A673 (cell line): ENCODE data around the gene MYO19. TPM values are rescaled to one million over a fixed set of nuclear protein-coding genes. Genes with fewer than 3 reads are reported as not detected.

Experiments used
- BruUV-seq: library from RNA; stranded (reverse); fragments of 400-500 nt; replicated peaks from 2 replicates; lab custom pipeline; 2021; lab: Mats Ljungman, UMichigan
- CTCF ChIA-PET: fragments of 300-600 bp; sonication (Branson Sonifier 250); formaldehyde crosslinking; loops from one replicate; lab custom pipeline; 2022; ENCODE audit warnings: antibody characterized with exemption; lab: Charles Lee
- POLR2A ChIA-PET: fragments of 300-600 bp; sonication (Branson Sonifier 250); formaldehyde crosslinking; loops from one replicate; lab custom pipeline; 2022; ENCODE audit warnings: antibody characterized with exemption; ENCODE audit not compliant: low non-redundant PET; lab: Charles Lee
- DNase-seq: peaks from one replicate; pipeline ENCODE4 v3.0.0-alpha.2; 2015; ENCODE audit warnings: low spot score
- H3K27ac ChIP-seq: fragments of 200-600 bp; sonication (generic); 2 replicates; pipeline ENCODE4 v1.5.1; 2016; ENCODE audit warnings: mixed run types, low read depth, mild to moderate bottlenecking, mixed read lengths, antibody characterized with exemption, low read length; ENCODE audit not compliant: poor library complexity, severe bottlenecking
- H3K27me3 ChIP-seq: fragments of 200-600 bp; sonication (generic); replicated peaks from 2 replicates; pipeline ENCODE4 v1.6.1; 2017; ENCODE audit warnings: mixed run types, low read depth, mild to moderate bottlenecking, mixed read lengths, antibody characterized with exemption, low read length; ENCODE audit not compliant: insufficient read depth, poor library complexity
- H3K36me3 ChIP-seq: fragments of 200-600 bp; sonication (generic); 2 replicates; pipeline ENCODE4 v1.6.1; 2016; ENCODE audit warnings: mixed run types, mild to moderate bottlenecking, mixed read lengths, antibody characterized with exemption, low read length; ENCODE audit not compliant: insufficient read depth, poor library complexity, severe bottlenecking
- H3K4me1 ChIP-seq: fragments of 200-600 bp; sonication (generic); 2 replicates; pipeline ENCODE4 v1.6.1; 2017; ENCODE audit warnings: mixed run types, mild to moderate bottlenecking, mixed read lengths, antibody characterized with exemption, low read length; ENCODE audit not compliant: insufficient read depth, poor library complexity, severe bottlenecking
- H3K4me3 ChIP-seq: fragments of 200-600 bp; sonication (generic); 2 replicates; pipeline ENCODE4 v1.5.1; 2016; ENCODE audit warnings: low read depth, mixed run types, mild to moderate bottlenecking, mixed read lengths, low read length; ENCODE audit not compliant: poor library complexity, severe bottlenecking
- H3K9me3 ChIP-seq: fragments of 200-600 bp; sonication (generic); 2 replicates; pipeline ENCODE4 v1.6.1; 2016; ENCODE audit warnings: mixed run types, low read depth, mild to moderate bottlenecking, mixed read lengths, antibody characterized with exemption, low read length; ENCODE audit not compliant: poor library complexity, severe bottlenecking
- CTCF ChIP-seq: fragments of 300-800, 200-600 bp; sonication (generic); conservative IDR thresholded peaks from 2 replicates; pipeline ENCODE4 v1.5.1; 2017; ENCODE audit warnings: low read depth, mild to moderate bottlenecking, antibody characterized with exemption, low read length, moderate library complexity, mixed read lengths
- EZH2 ChIP-seq: fragments of 200-600 bp; sonication (generic); IDR thresholded peaks from 2 replicates; pipeline ENCODE4 v1.6.1; 2017; ENCODE audit warnings: borderline replicate concordance, low read depth, mild to moderate bottlenecking, mixed read lengths, antibody characterized with exemption, low read length; ENCODE audit not compliant: poor library complexity, severe bottlenecking
- intact Hi-C: fragments of 100-400 bp; cut with micrococcal nuclease; formaldehyde crosslinking; loops from one replicate; pipeline ENCODE4 v1.10.0; 2022; ENCODE audit not compliant: unreplicated experiment
- total RNA-seq: library from RNA; stranded (reverse); gene quantifications from 2 replicates; pipeline ENCODE4 v1.2.3, GENCODE V29; 2021

The MYO19 gene
- total RNA-seq, 1 experiment from 2014 or later = 53.0 TPM

- Histone ChIP-seq H3K27me3 (no peaks in the 10 kb centered on the region), H3K27ac (no peak overlapping the region), H3K4me3 (no peak overlapping the region), H3K9me3 (no peaks in the 10 kb centered on the region), H3K4me1 (no peaks in the 10 kb centered on the region), H3K36me3 (peaks cover 9% of the 10 kb centered on the region)
- POLR2A ChIA-PET = no interaction called here
- TF ChIP-seq EZH2 (no peak), CTCF (no peak)
- CTCF ChIA-PET = no interaction called here
- intact Hi-C loops = no loop called here
- no TSS peak for BruUV-seq
- no peak for DNase-seq
These were observed 10.2 kb downstream of the MYO19 start for GRCh38 chr17:36524428-36524876.

GRCh38 chr17:36523113-36523512 lies 11.6 kb downstream of the MYO19 start:
- Histone ChIP-seq H3K27ac (no peak overlapping the region), H3K36me3 (peaks cover 9% of the 10 kb centered on the region), H3K27me3 (no peaks in the 10 kb centered on the region), H3K4me1 (no peaks in the 10 kb centered on the region), H3K4me3 (no peak overlapping the region), H3K9me3 (no peaks in the 10 kb centered on the region)
- ChIA-PET CTCF (no interaction called here), POLR2A (no interaction called here)
- TF ChIP-seq EZH2 = no peak
- no peak for TF ChIP-seq CTCF
- no TSS peak for BruUV-seq
- DNase-seq = no peak
- intact Hi-C loops = no loop called here

- ChIA-PET CTCF (no interaction called here), POLR2A (no interaction called here)
- intact Hi-C loops = no loop called here
These were observed 18.8 kb downstream of the MYO19 start for GRCh38 chr17:36515837-36516236.

More at GRCh38 chr17:36515837-36516236, 18.8 kb downstream of the MYO19 start:
- Histone ChIP-seq H3K36me3 (no peaks in the 10 kb centered on the region), H3K27me3 (no peaks in the 10 kb centered on the region), H3K27ac (no peak overlapping the region), H3K9me3 (no peaks in the 10 kb centered on the region), H3K4me1 (no peaks in the 10 kb centered on the region), H3K4me3 (no peak overlapping the region)
- TF ChIP-seq EZH2 = no peak
- TF ChIP-seq CTCF = no peak
- no peak for DNase-seq
- BruUV-seq = no TSS peak
